Heart left ventricle (tissue), 16 donors: Measurements from ENCODE around the gene GAK. TPM values are rescaled to one million over a fixed set of nuclear protein-coding genes. Genes with fewer than 3 reads are reported as not detected.
A peak's percentile ranks its signal among the peaks of the same experiment; 100 is the strongest.

Experiments used
- ATAC-seq, 4 donors: fragments of 200-7000 bp; cut with Tn5 transposase; one replicate each; pipeline ENCODE4 v1.9.1; 2020 to 2022; ENCODE audit warnings: moderate library complexity in 4 of 4, mild to moderate bottlenecking in 3 of 4, moderate number of reproducible peaks in 1 of 4
- DNase-seq, 5 donors: peaks; one replicate each; pipeline ENCODE4 v3.0.0-alpha.2; 2020
- H3K27ac ChIP-seq, 12 donors: fragments of 200-600 bp; sonication (generic) in 4 of 12; one replicate each; pipeline versions ENCODE4 v1.5.0 to v1.8.0; 2016 to 2022; ENCODE audit warnings: mild to moderate bottlenecking in 2 of 12
- H3K27me3 ChIP-seq, 9 donors: fragments of 200-600 bp; sonication (generic) in 2 of 9; one replicate each; pipeline versions ENCODE4 v1.5.1 to v1.8.0; 2016 to 2022; ENCODE audit warnings: mild to moderate bottlenecking in 3 of 9
- H3K36me3 ChIP-seq, 9 donors: fragments of 200-600 bp; sonication (generic) in 2 of 9; one replicate each; pipeline versions ENCODE4 v1.5.0 to v1.8.0; 2018 to 2022; ENCODE audit warnings: mild to moderate bottlenecking in 2 of 9
- H3K4me1 ChIP-seq, 12 donors: fragments of 200-600 bp; sonication (generic) in 4 of 12; one replicate each; pipeline versions ENCODE4 v1.5.0 to v1.8.0; 2016 to 2022; ENCODE audit warnings: mild to moderate bottlenecking in 3 of 12
- H3K4me3 ChIP-seq, 12 donors: fragments of 200-600 bp; sonication (generic) in 4 of 12; one replicate each; pipeline versions ENCODE4 v1.5.0 to v1.8.0; 2017 to 2022; ENCODE audit warnings: mild to moderate bottlenecking in 9 of 12, moderate library complexity in 4 of 12
- H3K9me3 ChIP-seq, 12 donors: fragments of 200-600 bp; sonication (generic) in 4 of 12; one replicate each; pipeline versions ENCODE4 v1.5.0 to v1.8.0; 2016 to 2022; ENCODE audit warnings: mild to moderate bottlenecking in 1 of 12
- CTCF ChIP-seq, 12 donors: fragments of 200-600 bp; sonication (generic) in 4 of 12; IDR thresholded peaks; one replicate each; pipeline versions ENCODE4 v1.5.0 to v1.8.0; 2018 to 2022; ENCODE audit warnings: antibody characterized with exemption in 12 of 12, mild to moderate bottlenecking in 5 of 12
- POLR2A ChIP-seq, 2 donors: fragments of 450-650 bp; IDR thresholded peaks; one replicate each; pipeline ENCODE4 v1.6.1; 2017; ENCODE audit warnings: antibody characterized with exemption in 2 of 2, mild to moderate bottlenecking in 2 of 2, moderate library complexity in 2 of 2
- WGBS, 4 donors: extraction: QIAGEN DNeasy Blood & Tissue Kit in 2 of 4; methylation state at CpG; one replicate each; pipeline versions ENCODE4 v1.1.5 to v1.1.7; 2013 to 2018; 5-methylcytosine and 5-hydroxymethylcytosine counted together
- intact Hi-C, 10 donors: fragments of 100-400 bp; cut with DNase I; formaldehyde crosslinking; loops; one replicate each; pipeline versions ENCODE4 v1.11.1 to v1.14.2; 2022
- polyA plus RNA-seq, 2 donors: library from polyadenylated mRNA; stranded (reverse); fragments of 200-250 nt; gene quantifications; one replicate each; pipeline ENCODE4 v1.2.3, GENCODE V29; 2013
- total RNA-seq, 9 donors: library from RNA; depleted of rRNA in 2 of 9; stranded (reverse); fragments of >200 nt in 2 of 9; fragmentation: NEBNext Ultra II Directional in 3 of 9; extraction: Animal tissue kit (Norgen Biotek cat#: 25700) in 3 of 9; gene quantifications; one replicate each; pipeline versions ENCODE4 v1.1.0 to v1.2.4, GENCODE V29; 2016 to 2023
- donor health status: ischemic (EF 13 %, LVEDD 7.1; RV severe dilation, severe dysfunction).
- donor health status: healthy with polysubstance abuse.
- donor health status: DM: no; HTN: yes; CAD: no.
- donor health status: DM: no; HTN: no; CAD: no.
- donor health status: ischemic (EF 25% LVEDD 6.9; RV normal size, moderate dysfunction).
- donor health status: ischemic (EF 25% LVEDD 5.7; RV mildly dilated, moderate dysfunction).
- donor health status: healthy.
- donor health status: DM: yes; HTN: yes; CAD: no.
- donor health status: ischemic (EF 35%, LVEDD 5.7; RV mildly dilated, moderate dysfunction).
- donor health status: nonischemic (EF 11% LVEDD 7.7; RV severe dilation, severe dysfunction).
- donor health status: DM: yes; HTN: yes; CAD: no.
- donor health status: PGD.
- donor health status: ischemic (EF 29% LVEDD 5.4; RV normal size, mild dysfunction).
- donor health status: nonischemic (EF 23%, LVEDD 6.1; RV moderate dilation, normal function).

Gene GAK
- total and polyA plus RNA-seq, 11 donors: 22.8 to 55.1 (median 33.8) TPM

GRCh38 chr4:820230-821172 is 111.6 kb downstream of the GAK start:
- Histone ChIP-seq H3K4me3 (no peak overlapping the region), H3K36me3 (no peaks in the 10 kb centered on the region), H3K4me1 (peaks cover 0 to 11% (median 0%) of the 10 kb centered on the region in 12 donors), H3K9me3 (peaks cover 0 to 4% (median 0%) of the 10 kb centered on the region in 12 donors), H3K27me3 (peaks cover 21 to 59% (median 31%) of the 10 kb centered on the region in 9 donors), H3K27ac (no peak overlapping the region)
- intact Hi-C loops: no loop called here
- no peak for ATAC-seq
- TF ChIP-seq CTCF (IDR thresholded peaks at IDR 0.05) (no peak), POLR2A (IDR thresholded peaks at IDR 0.05) (no peak)
- DNase-seq: no peak
- 77 to 82% (median 78%) methylated on average over 19 to 24 of the region's 24 CpGs for WGBS, 4 donors

GRCh38 chr4:819401-820229 is 112.5 kb downstream of the GAK start:
- H3K4me1 ChIP-seq: peaks cover 0 to 2% (median 0%) of the 10 kb centered on the region in 12 donors
- no peaks in the 10 kb centered on the region for H3K36me3 ChIP-seq
- TF ChIP-seq POLR2A (IDR thresholded peaks at IDR 0.05) (no peak), CTCF (IDR thresholded peaks at IDR 0.05) (no peak)
- ATAC-seq (no peak), DNase-seq (no peak)
- peaks cover 12 to 59% (median 27%) of the 10 kb centered on the region in 9 donors for H3K27me3 ChIP-seq
- intact Hi-C loops: no loop called here
- H3K9me3 ChIP-seq: peaks cover 0 to 4% (median 0%) of the 10 kb centered on the region in 12 donors
- H3K4me3 ChIP-seq: no peak overlapping the region
- no peak overlapping the region for H3K27ac ChIP-seq
- 78 to 80% (median 79%) methylated on average over 20 of the region's 20 CpGs for WGBS, 4 donors

- H3K27me3 ChIP-seq: peaks cover 4 to 59% (median 16%) of the 10 kb centered on the region in 9 donors
- DNase-seq (peak in 1 of 5 donors; percentile 8), ATAC-seq (no peak)
- TF ChIP-seq POLR2A (IDR thresholded peaks at IDR 0.05): no peak
- TF ChIP-seq CTCF (IDR thresholded peaks at IDR 0.05): no peak
- intact Hi-C loops: no loop called here
- H3K27ac ChIP-seq: no peak overlapping the region
- WGBS, 4 donors: 82 to 86% (median 84%) methylated on average over 24 to 42 of the region's 42 CpGs
- no peak overlapping the region for H3K4me3 ChIP-seq
- no peaks in the 10 kb centered on the region for H3K4me1 ChIP-seq
- H3K36me3 ChIP-seq: no peaks in the 10 kb centered on the region
- H3K9me3 ChIP-seq: peaks cover 0 to 4% (median 0%) of the 10 kb centered on the region in 12 donors
Observed at GRCh38 chr4:818106-818921, 113.8 kb downstream of the GAK start.
